Stimulated activated CD8-positive, alpha-beta memory T cell treated with anti-CD3 and anti-CD28 coated beads, Interleukin-7, amount 100 ng/mL, for 4 hours (primary cell): ENCODE measurements around the gene SIM1.
"Not testable (repeated sequence)": the region's sequence is repeated elsewhere in the genome, so short reads cannot be mapped to it uniquely, and the experiment has no call there.

Source experiments
- DNase-seq, 2 donors: peaks; one replicate each; pipeline ENCODE4 v3.0.0-alpha.2; 2020; ENCODE audit warnings: low read depth in 2 of 2

SIM1 gene

DNA sequence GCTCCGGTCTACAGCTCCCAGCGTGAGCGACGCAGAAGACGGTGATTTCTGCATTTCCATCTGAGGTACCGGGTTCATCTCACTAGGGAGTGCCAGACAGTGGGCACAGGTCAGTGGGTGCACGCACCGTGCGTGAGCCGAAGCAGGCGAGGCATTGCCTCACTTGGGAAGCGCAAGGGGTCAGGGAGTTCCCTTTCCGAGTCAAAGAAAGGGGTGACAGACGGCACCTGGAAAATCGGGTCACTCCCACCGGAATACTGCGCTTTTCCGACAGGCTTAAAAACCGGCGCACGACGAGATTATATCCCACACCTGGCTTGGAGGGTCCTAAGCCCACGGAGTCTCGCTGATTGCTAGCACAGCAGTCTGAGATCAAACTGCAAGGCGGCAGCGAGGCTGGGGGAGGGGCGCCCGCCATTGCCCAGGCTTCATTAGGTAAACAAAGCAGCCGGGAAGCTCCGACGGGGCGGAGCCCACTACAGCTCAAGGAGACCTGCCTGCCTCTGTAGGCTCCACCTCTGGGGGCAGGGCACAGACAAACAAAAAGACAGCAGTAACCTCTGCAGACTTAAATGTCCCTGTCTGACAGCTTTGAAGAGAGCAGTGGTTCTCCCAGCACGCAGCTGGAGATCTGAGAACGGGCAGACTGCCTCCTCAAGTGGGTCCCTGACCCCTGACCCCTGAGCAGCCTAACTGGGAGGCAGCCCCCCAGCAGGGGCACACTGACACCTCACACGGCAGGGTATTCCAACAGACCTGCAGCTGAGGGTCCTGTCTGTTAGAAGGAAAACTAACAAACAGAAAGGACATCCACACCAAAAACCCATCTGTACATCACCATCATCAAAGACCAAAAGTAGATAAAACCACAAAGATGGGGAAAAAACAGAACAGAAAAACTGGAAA, 109.7 kb downstream of the SIM1 start:
- not testable (repeated sequence) for DNase-seq

DNA sequence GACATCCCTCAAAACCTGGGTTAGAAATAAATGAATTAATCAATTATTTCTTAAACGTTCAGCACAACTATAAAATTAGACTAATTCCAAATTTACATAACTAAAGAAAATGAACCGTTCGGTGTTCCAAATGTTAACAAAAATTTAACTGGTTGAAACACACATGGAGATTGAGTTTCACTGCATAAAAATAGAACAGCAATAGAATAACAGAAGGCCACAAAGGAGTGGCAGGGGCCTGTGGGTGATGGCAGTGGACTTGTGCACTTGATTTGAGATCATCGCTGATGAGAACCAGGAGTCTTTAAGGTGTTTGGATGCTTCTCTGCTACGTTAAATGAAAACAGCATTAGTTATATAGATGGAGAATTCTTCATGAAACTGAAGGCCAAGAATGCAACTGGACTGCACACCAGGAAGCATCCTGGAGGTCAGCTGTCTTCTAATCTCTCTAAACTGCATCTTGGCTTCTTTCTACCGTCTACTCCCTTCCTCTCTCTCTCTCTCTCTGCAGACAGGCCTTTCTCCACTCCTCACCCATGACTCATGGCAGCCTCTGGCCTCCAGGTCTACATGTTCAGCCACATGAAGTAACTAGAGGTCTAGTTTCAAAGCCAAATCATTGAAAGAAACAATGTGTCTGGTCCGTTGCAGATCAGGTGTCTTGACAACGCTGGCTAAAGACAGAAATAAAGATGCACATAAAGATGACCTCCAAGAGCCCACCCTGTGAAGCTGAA, 111.3 kb downstream of the SIM1 start:
- no peak for DNase-seq

GRCh38 chr6:100350139-100350538, 114.6 kb downstream of the SIM1 start:
- no peak for DNase-seq

GRCh38 chr6:100349366-100349765, 115.4 kb downstream of the SIM1 start:
- no peak for DNase-seq

GRCh38 chr6:100347901-100348550, 116.7 kb downstream of the SIM1 start:
- DNase-seq: no peak

- no peak for DNase-seq
These were observed 117.9 kb downstream of the SIM1 start for GRCh38 chr6:100346828-100347227.

DNA sequence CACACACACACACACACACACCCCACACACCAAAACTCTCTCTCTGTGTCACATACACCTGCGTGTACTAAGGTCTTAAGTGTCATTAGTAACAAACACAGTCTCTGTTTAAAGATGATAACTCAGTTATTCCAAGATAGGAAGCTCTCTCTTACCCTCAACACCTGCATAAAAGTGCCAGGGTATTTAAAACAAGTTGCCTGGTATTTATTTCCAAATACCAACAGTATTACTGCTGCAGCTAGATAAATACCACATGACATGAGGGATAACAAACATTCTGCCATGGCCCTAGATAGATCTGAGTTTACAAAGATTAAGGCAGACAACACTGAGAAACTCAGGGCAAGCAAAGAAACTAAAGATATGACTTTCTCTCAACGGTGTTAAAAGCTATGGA, 118.5 kb downstream of the SIM1 start:
- DNase-seq: no peak

DNA sequence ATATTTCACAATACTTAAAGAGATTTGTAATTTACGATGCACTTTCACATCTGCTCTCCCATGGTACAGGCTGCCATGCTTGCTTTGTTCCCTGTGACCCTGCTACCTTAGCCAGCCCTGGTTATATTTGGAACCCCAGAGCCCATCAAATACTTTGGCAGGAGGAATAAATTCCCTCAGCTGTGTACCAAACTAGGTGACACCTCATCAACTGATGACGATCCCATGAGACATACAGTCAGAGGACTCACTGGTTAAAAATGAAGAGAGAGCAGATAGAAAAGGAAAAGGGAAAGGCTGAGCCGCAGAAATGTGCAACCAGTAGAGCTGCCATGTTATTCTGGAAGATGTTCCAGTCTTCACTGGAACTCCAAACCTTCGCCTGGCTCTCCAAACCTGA, 120.0 kb downstream of the SIM1 start:
- DNase-seq: no peak

DNA sequence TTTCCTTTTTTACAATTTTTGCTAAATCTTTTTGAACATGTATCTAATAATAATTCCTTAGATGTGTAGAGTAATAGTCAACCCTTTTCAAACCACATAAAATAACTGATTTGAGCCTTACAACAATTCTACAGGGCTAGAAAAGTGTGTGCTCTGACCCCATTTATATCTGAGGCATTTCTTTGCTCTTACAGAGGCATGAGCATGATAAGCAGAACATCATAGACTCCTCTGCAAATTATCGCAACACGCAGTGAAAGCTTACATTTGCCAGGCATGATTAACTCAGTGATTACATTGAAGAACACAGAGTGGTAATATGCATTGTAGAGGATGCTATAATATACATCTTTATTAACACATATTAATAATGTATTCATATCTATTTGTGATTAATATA, 120.4 kb downstream of the SIM1 start:
- no peak for DNase-seq

DNA sequence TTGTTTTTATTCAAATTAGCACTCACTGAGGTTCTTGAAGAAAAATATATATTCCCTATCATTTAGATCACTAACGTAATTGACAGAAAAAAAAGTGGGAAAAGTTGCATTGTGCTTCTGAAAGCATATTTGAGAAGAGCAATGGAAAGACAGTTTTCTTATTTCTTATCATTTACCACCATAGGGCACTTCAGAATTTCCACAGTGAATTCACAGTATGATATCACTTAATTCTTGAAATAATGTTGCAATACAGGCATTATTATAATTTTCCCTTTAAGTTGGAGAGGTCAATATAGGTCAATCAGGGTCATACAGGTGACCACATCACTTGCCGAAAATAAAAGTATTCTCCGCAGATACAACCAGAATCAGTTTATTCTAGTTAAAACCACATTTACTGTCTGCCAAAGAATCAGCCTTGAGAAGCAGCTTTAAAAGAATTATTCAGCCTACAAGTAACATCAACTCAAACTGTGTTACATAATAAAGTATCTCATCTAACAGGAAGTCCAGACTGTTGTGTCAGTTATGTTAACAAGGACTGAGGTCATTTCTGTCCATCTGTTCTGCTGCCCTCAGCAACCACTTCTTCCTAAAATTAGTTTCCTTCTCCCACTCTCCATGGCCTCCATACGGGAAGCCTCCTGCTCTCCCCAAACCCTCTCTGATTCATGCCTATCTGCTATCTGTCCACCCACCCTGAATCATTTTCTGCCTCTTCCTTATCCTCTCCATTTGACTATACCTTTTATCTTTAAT, 121.2 kb downstream of the SIM1 start:
- DNase-seq: no peak

DNA sequence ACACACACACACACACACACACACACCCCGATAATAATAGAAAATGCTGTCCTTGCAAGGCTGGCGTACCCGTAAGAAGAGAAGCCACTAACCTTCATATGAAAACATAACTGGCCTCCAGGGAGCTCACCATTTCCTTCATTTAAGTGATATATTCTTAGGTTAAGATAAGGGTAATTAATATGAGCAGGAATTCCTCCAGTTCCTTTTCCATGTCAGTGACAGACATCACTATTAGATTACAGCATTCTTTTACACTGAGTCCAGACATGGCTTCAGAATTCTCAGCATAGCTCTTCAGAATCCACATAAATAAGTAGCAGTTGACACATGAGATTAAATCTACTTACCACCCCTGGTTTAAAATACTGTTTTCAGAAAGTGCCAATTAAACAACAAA, 121.9 kb downstream of the SIM1 start:
- no peak for DNase-seq

DNA sequence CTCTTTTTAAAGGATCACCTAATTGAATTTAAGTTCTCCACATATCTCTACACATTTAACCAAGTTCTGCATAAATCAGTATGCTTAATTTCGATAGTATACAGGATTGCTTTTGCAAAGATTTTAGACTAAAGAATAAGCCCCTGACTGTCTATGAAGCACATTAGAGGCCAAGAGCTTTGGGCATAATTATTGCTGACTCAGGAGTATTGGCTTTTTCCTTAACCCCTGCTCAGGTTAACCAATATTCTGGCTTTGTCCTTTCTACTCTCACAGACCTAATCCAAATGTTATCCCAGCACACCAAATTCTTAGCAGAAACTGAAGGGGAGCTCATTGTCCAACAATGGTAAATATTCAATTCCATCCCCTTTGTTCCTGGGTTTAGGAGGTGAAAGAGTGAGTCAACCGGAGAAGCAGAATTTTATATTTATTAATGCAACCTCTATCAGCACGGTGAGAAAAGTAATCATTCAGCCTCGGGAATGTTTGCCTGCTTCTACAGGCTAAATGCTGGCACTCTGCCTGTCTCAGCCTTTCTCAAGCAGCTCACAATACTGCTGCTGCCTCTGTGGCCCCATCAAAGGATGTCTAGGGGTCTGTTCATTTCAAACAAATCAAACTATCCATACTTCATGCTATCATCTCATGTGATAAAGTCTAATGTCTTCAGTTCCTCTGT, 125.0 kb downstream of the SIM1 start:
- DNase-seq: no peak

GRCh38 chr6:100338090-100338489, 126.6 kb downstream of the SIM1 start:
- DNase-seq: no peak

- DNase-seq: no peak
These were observed 127.8 kb downstream of the SIM1 start for GRCh38 chr6:100336876-100337275.

DNA sequence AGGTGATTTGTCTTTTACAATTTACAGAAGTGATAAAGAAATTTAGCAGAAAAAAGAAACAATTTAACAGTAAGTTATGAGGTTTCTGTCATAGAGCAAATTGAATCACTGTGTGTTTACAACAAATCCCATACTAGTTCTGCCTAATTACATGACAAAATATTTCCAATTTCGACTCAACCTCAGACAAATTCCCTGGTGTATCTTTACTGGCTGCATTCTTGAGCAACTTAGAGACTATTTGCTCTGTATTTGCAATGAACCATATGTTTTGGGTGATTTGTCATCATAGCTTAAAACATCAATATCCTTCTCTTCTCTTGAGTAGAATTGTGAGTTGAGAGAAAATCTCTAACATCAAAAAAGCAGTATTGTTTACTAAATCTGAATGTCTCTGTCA, 128.7 kb downstream of the SIM1 start:
- no peak for DNase-seq
